ENCODE measurements around the gene SLC6A20.

SLC6A20 gene

DNA sequence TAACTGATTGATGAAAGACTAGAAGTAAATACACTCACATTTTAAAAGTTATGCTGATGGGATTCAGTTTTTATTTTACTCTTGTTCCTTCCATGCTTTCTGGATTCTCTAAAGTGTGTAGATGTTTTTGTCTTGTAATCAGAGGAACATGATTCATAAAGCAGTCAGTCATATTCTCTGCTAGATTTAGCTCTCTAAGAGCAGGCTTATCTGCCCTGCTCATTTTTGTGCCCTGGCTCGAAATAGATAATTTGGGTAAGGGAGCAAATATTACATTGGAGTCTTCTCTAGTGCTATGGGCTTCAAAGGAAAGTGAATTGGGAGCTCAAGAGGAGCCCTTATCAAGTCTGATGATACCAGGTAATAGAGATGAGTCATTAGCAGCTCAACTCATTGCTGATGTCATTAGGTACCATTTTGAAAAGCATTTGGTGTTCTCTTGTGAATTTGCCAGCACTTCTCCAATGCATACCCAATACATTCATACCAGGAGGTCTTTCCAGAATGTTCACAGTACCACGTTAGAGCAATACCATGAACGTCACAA, 79.5 kb downstream of the SLC6A20 start:
- Histone ChIP-seq H3K4me1 (ENCODE audit: insufficient read depth, poor library complexity, severe bottlenecking) (no peaks in the 10 kb centered on the region), H3K4me3 (ENCODE audit: severe bottlenecking) (no peak overlapping the region)
- TF ChIP-seq, protein P1, sequence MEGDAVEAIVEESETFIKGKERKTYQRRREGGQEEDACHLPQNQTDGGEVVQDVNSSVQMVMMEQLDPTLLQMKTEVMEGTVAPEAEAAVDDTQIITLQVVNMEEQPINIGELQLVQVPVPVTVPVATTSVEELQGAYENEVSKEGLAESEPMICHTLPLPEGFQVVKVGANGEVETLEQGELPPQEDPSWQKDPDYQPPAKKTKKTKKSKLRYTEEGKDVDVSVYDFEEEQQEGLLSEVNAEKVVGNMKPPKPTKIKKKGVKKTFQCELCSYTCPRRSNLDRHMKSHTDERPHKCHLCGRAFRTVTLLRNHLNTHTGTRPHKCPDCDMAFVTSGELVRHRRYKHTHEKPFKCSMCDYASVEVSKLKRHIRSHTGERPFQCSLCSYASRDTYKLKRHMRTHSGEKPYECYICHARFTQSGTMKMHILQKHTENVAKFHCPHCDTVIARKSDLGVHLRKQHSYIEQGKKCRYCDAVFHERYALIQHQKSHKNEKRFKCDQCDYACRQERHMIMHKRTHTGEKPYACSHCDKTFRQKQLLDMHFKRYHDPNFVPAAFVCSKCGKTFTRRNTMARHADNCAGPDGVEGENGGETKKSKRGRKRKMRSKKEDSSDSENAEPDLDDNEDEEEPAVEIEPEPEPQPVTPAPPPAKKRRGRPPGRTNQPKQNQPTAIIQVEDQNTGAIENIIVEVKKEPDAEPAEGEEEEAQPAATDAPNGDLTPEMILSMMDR (IDR thresholded peaks at IDR 0.05; ENCODE audit: poor library complexity, severe bottlenecking): no peak

DNA sequence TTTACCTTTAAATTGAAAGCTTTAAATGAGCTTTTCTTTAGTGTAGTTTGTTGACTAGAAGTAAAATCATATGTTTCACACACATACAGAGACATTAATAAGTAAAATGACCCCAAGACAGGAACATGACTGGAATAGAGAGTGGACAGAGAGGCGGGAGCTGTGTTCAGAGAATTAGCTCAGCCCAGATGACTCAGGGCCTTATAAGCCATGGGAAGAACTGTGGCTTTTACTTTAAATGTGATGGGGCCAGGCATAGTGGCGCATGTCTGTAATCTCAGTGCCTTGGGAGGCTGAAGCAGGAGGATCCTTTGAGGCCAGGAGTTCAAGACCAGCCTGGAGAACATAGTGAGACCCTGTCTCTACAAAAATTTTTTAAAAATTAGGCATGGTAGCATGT, 80.4 kb downstream of the SLC6A20 start:
- no peaks in the 10 kb centered on the region for H3K4me1 ChIP-seq (ENCODE audit: insufficient read depth, poor library complexity, severe bottlenecking)
- no peak overlapping the region for H3K4me3 ChIP-seq (ENCODE audit: severe bottlenecking)
- H3K27ac ChIP-seq (ENCODE audit: poor library complexity, severe bottlenecking): no peak overlapping the region
- H3K9me3 ChIP-seq (ENCODE audit: severe bottlenecking): no peaks in the 10 kb centered on the region
- no peaks in the 10 kb centered on the region for H3K27me3 ChIP-seq (ENCODE audit: insufficient read depth, poor library complexity, severe bottlenecking)
- no peak for ATAC-seq (ENCODE audit: low read depth)
- peaks cover 44% of the 10 kb centered on the region for H3K36me3 ChIP-seq (ENCODE audit: low read depth)
- TF ChIP-seq, protein P1 (IDR thresholded peaks at IDR 0.05; ENCODE audit: poor library complexity, severe bottlenecking): no peak
- DNase-seq (ENCODE audit: low spot score): no peak

More for the DNA sequence above, 79.5 kb downstream of the SLC6A20 start:
- Histone ChIP-seq H3K27ac (ENCODE audit: poor library complexity, severe bottlenecking) (no peak overlapping the region), H3K9me3 (ENCODE audit: severe bottlenecking) (no peaks in the 10 kb centered on the region), H3K27me3 (ENCODE audit: insufficient read depth, poor library complexity, severe bottlenecking) (no peaks in the 10 kb centered on the region), H3K36me3 (ENCODE audit: low read depth) (peaks cover 41% of the 10 kb centered on the region)
- no peak for DNase-seq (ENCODE audit: low spot score)
- no peak for ATAC-seq (ENCODE audit: low read depth)

DNA sequence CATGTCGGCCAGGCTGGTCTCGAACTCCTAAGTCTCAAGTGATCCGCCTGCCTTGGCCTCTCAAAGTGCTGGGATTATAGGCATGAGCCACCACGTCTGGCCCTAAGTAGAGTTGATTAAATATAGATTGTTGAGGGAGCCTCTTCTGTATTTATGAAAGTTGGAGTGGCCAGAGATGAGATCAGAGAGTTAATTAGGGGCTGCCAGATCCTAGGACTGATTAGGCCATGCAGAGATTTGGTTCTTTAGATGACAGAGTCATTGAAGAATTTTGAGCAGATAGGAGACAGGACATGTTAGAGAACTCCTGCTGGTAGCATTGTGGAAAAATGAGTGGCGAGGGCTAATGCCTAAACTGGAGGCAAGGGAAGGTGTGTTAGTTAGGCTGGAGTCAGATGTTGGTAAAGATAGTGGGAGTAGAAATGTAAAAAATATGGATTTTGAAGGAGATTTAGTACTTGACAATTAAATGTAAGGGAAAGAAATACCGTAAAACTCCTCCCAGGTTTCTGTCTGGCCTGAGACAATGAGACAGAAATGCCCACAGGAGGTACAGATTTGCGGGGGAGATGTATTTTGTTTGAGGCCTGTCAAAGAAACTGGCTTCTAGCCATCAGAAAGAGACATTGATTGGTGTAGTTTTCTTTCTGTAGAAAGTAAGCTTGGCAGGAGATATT, 83.8 kb downstream of the SLC6A20 start:
- ATAC-seq (ENCODE audit: low read depth) (no peak), DNase-seq (ENCODE audit: low spot score) (no peak)
- no peaks in the 10 kb centered on the region for H3K27me3 ChIP-seq (ENCODE audit: insufficient read depth, poor library complexity, severe bottlenecking)
- H3K4me3 ChIP-seq (ENCODE audit: severe bottlenecking): no peak overlapping the region
- no peaks in the 10 kb centered on the region for H3K9me3 ChIP-seq (ENCODE audit: severe bottlenecking)
- H3K27ac ChIP-seq (ENCODE audit: poor library complexity, severe bottlenecking): no peak overlapping the region
- TF ChIP-seq, protein P1 (IDR thresholded peaks at IDR 0.05; ENCODE audit: poor library complexity, severe bottlenecking): no peak
- H3K4me1 ChIP-seq (ENCODE audit: insufficient read depth, poor library complexity, severe bottlenecking): no peaks in the 10 kb centered on the region
- H3K36me3 ChIP-seq (ENCODE audit: low read depth): peaks cover 69% of the 10 kb centered on the region

DNA sequence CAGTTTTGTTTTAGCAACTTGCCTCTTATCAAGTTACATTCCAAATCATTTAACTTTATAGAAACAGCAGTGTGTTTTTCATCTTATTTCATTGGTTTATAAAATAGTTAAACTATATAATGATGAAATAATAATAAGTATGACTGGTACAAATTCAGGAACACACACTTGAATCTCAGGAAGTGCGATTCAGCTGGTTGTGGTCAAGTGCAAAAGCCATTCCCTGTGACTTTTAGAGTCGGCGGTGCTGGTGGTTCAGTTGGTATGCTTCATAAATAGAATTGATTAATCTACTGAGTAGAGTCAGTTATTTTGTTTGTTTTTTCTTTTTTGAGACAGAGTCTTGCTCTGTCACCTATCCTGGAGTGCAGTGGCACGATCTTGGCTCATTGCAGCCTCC, 84.4 kb downstream of the SLC6A20 start:
- Histone ChIP-seq H3K27me3 (ENCODE audit: insufficient read depth, poor library complexity, severe bottlenecking) (no peaks in the 10 kb centered on the region), H3K9me3 (ENCODE audit: severe bottlenecking) (no peaks in the 10 kb centered on the region), H3K27ac (ENCODE audit: poor library complexity, severe bottlenecking) (no peak overlapping the region), H3K36me3 (ENCODE audit: low read depth) (peaks cover 75% of the 10 kb centered on the region), H3K4me3 (ENCODE audit: severe bottlenecking) (no peak overlapping the region), H3K4me1 (ENCODE audit: insufficient read depth, poor library complexity, severe bottlenecking) (no peaks in the 10 kb centered on the region)
- DNase-seq (ENCODE audit: low spot score): no peak
- TF ChIP-seq, protein P1 (IDR thresholded peaks at IDR 0.05; ENCODE audit: poor library complexity, severe bottlenecking): no peak
- no peak for ATAC-seq (ENCODE audit: low read depth)

Measured in RWPE2 (cell line).